ENCODE results near the gene PNLIPRP2. TPM values are rescaled to one million over a fixed set of nuclear protein-coding genes. Genes with fewer than 3 reads are reported as not detected.
A peak's percentile ranks its signal among the peaks of the same experiment; 100 is the strongest.

The PNLIPRP2 gene
- total and polyA plus RNA-seq, 8 donors = 1.3 to 11.9 (median 4.1) TPM; not detected in 3

DNA sequence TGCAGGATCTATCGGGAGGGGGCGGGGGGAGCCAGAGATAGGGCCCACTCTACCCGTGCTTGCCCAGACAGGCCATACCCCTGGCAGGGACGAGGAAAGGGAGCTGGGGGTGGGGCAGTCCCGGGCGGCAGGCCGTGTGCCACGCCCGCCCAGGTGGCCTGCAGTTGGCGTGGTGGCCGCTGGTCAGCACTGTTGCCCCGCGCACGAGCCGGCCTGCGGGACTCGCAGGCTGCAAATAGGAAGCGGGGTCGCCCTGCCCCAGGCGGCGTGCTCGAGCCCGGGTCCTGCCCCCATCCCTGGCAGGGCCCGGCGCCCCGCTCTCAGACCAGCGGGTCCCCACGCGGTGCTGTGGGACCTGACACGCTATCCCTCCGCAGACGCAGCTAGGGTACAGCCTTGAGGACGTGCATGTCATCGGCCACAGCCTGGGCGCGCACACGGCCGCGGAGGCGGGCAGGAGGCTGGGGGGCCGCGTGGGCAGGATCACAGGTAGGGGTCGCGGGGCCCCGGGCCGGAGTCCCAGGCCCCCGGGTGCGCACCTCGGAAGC, 6.7 kb downstream of the PNLIPRP2 start:
- Histone ChIP-seq H3K4me1 (peaks cover 0 to 9% (median 9%) of the 10 kb centered on the region in 4 donors), H3K4me3 (peak overlapping the region; percentile 11 to 38 (median 32)), H3K36me3 (no peaks in the 10 kb centered on the region), H3K27ac (no peak overlapping the region), H3K27me3 (peaks cover 0 to 57% (median 21%) of the 10 kb centered on the region in 3 donors), H3K9me3 (no peaks in the 10 kb centered on the region)
- intact Hi-C loops (cut with DNase I; ENCODE audit: low total_unique reads) = no loop called here
- 2 to 13% (median 6%) methylated on average over 20 to 49 of the region's 49 CpGs for WGBS, 5 donors
- TF ChIP-seq POLR2A (IDR thresholded peaks at IDR 0.05) = no peak
- TF ChIP-seq, protein P1, sequence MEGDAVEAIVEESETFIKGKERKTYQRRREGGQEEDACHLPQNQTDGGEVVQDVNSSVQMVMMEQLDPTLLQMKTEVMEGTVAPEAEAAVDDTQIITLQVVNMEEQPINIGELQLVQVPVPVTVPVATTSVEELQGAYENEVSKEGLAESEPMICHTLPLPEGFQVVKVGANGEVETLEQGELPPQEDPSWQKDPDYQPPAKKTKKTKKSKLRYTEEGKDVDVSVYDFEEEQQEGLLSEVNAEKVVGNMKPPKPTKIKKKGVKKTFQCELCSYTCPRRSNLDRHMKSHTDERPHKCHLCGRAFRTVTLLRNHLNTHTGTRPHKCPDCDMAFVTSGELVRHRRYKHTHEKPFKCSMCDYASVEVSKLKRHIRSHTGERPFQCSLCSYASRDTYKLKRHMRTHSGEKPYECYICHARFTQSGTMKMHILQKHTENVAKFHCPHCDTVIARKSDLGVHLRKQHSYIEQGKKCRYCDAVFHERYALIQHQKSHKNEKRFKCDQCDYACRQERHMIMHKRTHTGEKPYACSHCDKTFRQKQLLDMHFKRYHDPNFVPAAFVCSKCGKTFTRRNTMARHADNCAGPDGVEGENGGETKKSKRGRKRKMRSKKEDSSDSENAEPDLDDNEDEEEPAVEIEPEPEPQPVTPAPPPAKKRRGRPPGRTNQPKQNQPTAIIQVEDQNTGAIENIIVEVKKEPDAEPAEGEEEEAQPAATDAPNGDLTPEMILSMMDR (IDR thresholded peaks at IDR 0.05) = peak in 5 of 7 experiments; percentile 31 to 59 (median 55)
- DNase-seq = peak; percentile 62 to 82

DNA sequence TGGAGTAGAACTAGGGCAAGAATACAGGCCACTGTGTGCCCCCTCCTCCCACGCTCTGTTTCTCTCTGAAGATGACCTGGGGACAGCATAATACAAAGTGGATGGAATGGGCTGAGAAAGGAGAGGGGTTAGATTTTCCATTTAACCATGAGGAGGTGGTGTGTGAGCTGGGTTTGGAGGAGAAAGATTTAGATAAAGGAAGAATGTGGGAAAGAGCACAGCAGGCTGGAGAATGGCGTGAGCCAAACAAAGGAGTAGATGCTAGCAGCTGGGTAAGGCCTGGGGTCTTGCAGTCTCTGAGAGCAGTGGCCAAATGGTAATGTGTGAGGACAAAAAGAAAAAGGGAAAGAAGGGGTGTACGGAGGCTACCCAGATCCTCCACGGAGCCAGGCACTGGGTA, 8.6 kb downstream of the PNLIPRP2 start:
- Histone ChIP-seq H3K36me3 (no peaks in the 10 kb centered on the region), H3K27ac (no peak overlapping the region), H3K27me3 (peaks cover 0 to 43% (median 21%) of the 10 kb centered on the region in 3 donors), H3K4me3 (no peak overlapping the region), H3K9me3 (no peaks in the 10 kb centered on the region), H3K4me1 (peaks cover 0 to 9% (median 9%) of the 10 kb centered on the region in 4 donors)
- no peak for TF ChIP-seq POLR2A (IDR thresholded peaks at IDR 0.05)
- no peak for TF ChIP-seq EP300 (IDR thresholded peaks at IDR 0.05)
- TF ChIP-seq, protein P1 (IDR thresholded peaks at IDR 0.05) = no peak
- no peak for TF ChIP-seq POLR2AphosphoS5 (IDR thresholded peaks at IDR 0.05)
- intact Hi-C loops (cut with DNase I; ENCODE audit: low total_unique reads) = no loop called here
- 79 to 83% (median 80%) methylated on average over 4 of the region's 4 CpGs for WGBS, 5 donors
- no peak for DNase-seq

DNA sequence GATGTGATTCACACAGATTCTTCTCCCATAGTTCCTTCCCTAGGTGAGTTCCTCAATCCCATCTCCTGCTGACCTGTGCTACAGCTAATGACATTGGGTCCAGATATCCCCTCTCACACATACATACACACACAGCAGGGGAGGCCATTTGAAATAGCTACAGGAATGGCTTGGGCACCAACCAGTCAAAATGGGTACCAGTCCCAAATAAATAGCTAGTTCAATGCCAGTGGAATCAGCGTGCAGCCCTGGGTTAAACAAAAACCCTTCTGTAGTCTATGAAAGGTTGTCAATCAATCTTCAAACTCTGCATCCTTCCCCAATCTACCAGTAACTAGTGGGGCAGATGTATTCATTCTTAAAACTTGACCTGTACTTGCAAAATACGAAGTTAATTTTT, 9.3 kb downstream of the PNLIPRP2 start:
- intact Hi-C loops (cut with DNase I; ENCODE audit: low total_unique reads) = no loop called here
- no peak for TF ChIP-seq POLR2AphosphoS5 (IDR thresholded peaks at IDR 0.05)
- no peak for TF ChIP-seq EP300 (IDR thresholded peaks at IDR 0.05)
- TF ChIP-seq, protein P1 (IDR thresholded peaks at IDR 0.05) = no peak
- TF ChIP-seq POLR2A (IDR thresholded peaks at IDR 0.05) = no peak
- H3K9me3 ChIP-seq = no peaks in the 10 kb centered on the region
- no peak for DNase-seq
- WGBS, 5 donors = 79 to 87% (median 82%) methylated on average over 2 of the region's 2 CpGs
- H3K27me3 ChIP-seq = peaks cover 0 to 36% (median 21%) of the 10 kb centered on the region in 3 donors
- H3K4me1 ChIP-seq = peaks cover 0 to 9% (median 9%) of the 10 kb centered on the region in 4 donors
- H3K4me3 ChIP-seq = no peak overlapping the region
- no peaks in the 10 kb centered on the region for H3K36me3 ChIP-seq
- H3K27ac ChIP-seq = no peak overlapping the region

- no peak for DNase-seq
- TF ChIP-seq POLR2AphosphoS5 (IDR thresholded peaks at IDR 0.05) = no peak
- TF ChIP-seq, protein P1 (IDR thresholded peaks at IDR 0.05) = no peak
- no peak for TF ChIP-seq EP300 (IDR thresholded peaks at IDR 0.05)
- TF ChIP-seq POLR2A (IDR thresholded peaks at IDR 0.05) = no peak
- no peaks in the 10 kb centered on the region for H3K9me3 ChIP-seq
These were observed 11.1 kb downstream of the PNLIPRP2 start for GRCh38 chr10:116631871-116632295.

More at GRCh38 chr10:116631871-116632295, 11.1 kb downstream of the PNLIPRP2 start:
- peaks cover 0 to 9% (median 9%) of the 10 kb centered on the region in 4 donors for H3K4me1 ChIP-seq
- no peaks in the 10 kb centered on the region for H3K36me3 ChIP-seq
- intact Hi-C loops (cut with DNase I; ENCODE audit: low total_unique reads) = no loop called here
- WGBS, 5 donors = 80 to 93% (median 90%) methylated on average over 6 of the region's 6 CpGs
- H3K4me3 ChIP-seq = no peak overlapping the region
- peaks cover 0 to 20% (median 12%) of the 10 kb centered on the region in 3 donors for H3K27me3 ChIP-seq
- no peak overlapping the region for H3K27ac ChIP-seq
